Measurements from ENCODE around the gene STARD13. TPM values are rescaled to one million over a fixed set of nuclear protein-coding genes. Genes with fewer than 3 reads are reported as not detected.

STARD13 gene
- total RNA-seq, 1 experiment from 2014 or later = 4.1 TPM

GRCh38 chr13:33107361-33107760 lies 178.2 kb downstream of the STARD13 start:
- Histone ChIP-seq H3K4me1 (ENCODE audit: control insufficient read depth in 1 of 2, insufficient read depth in 2 of 2, low read length in 2 of 2) (peaks cover 0 to 13% of the 10 kb centered on the region in 2 experiments; a peak in 2 of 4 replicates), H3K9me2 (ENCODE audit: insufficient read depth) (no peaks in the 10 kb centered on the region), H3K36me3 (ENCODE audit: control insufficient read depth in 1 of 2, insufficient read depth in 2 of 2, low read length in 2 of 2) (no peaks in the 10 kb centered on the region), H4K20me1 (ENCODE audit: insufficient read depth) (no peaks in the 10 kb centered on the region), H3K27me3 (ENCODE audit: insufficient read depth, low read length) (no peaks in the 10 kb centered on the region), H3K27ac (ENCODE audit: low read depth, low read length) (no peak overlapping the region), H3K4me3 (replicated peaks in 1 of 2; ENCODE audit: low read depth in 1 of 2, low read length in 2 of 2) (no peak overlapping the region), H3K9me3 (ENCODE audit: control insufficient read depth in 1 of 2, insufficient read depth in 1 of 2, low read depth in 1 of 2, low read length in 2 of 2) (no peaks in the 10 kb centered on the region), H3K4me2 (ENCODE audit: low read length) (no peak overlapping the region), H3K79me2 (ENCODE audit: insufficient read depth, low read length) (no peaks in the 10 kb centered on the region), H3K9ac (ENCODE audit: low read length) (no peak overlapping the region), H2AFZ (ENCODE audit: low read depth, low read length, poor library complexity, severe bottlenecking) (no peak overlapping the region)
- ChIA-PET POLR2A (no interaction called here), CTCF (no interaction called here), RAD21 (ENCODE audit: low non-redundant PET in 1 of 2, low total read pairs in 2 of 2, uncharacterized antibody in 2 of 2, unreplicated experiment in 2 of 2) (no interaction called here)
- TF ChIP-seq POLR2AphosphoS5 (IDR thresholded peaks at IDR 0.05; ENCODE audit: low read depth, low read length) (no peak), FOSL1 (IDR thresholded peaks at IDR 0.05; ENCODE audit: low read depth) (no peak), ELF1 (IDR thresholded peaks at IDR 0.05; ENCODE audit: borderline replicate concordance, low read depth) (no peak), EZH2 (IDR thresholded peaks at IDR 0.05) (no peak), POLR2A (IDR thresholded peaks at IDR 0.05; ENCODE audit: borderline replicate concordance, extremely low read depth, insufficient read depth, insufficient read length) (no peak)
- ATAC-seq (no peak), DNase-seq (ENCODE audit: low read depth, low spot score) (no peak)
- intact Hi-C loops (cut with micrococcal nuclease) = no loop called here
- no TSS peak for BruUV-seq (replicated peaks)

GRCh38 chr13:33106656-33107360 lies 178.7 kb downstream of the STARD13 start:
- CTCF ChIA-PET = no interaction called here
- H3K4me2 ChIP-seq (ENCODE audit: low read length) = no peak overlapping the region
- no peaks in the 10 kb centered on the region for H3K9me3 ChIP-seq (ENCODE audit: control insufficient read depth in 1 of 2, insufficient read depth in 1 of 2, low read depth in 1 of 2, low read length in 2 of 2)
- H3K27me3 ChIP-seq (ENCODE audit: insufficient read depth, low read length) = no peaks in the 10 kb centered on the region
- intact Hi-C loops (cut with micrococcal nuclease) = no loop called here
- RAD21 ChIA-PET (ENCODE audit: low non-redundant PET in 1 of 2, low total read pairs in 2 of 2, uncharacterized antibody in 2 of 2, unreplicated experiment in 2 of 2) = no interaction called here
- no peak for ATAC-seq
- no peak overlapping the region for H3K27ac ChIP-seq (ENCODE audit: low read depth, low read length)
- H4K20me1 ChIP-seq (ENCODE audit: insufficient read depth) = no peaks in the 10 kb centered on the region
- H3K4me3 ChIP-seq (replicated peaks in 1 of 2; ENCODE audit: low read depth in 1 of 2, low read length in 2 of 2) = no peak overlapping the region
- TF ChIP-seq, protein P1, sequence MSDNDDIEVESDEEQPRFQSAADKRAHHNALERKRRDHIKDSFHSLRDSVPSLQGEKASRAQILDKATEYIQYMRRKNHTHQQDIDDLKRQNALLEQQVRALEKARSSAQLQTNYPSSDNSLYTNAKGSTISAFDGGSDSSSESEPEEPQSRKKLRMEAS (IDR thresholded peaks at IDR 0.05) = no peak
- TF ChIP-seq POLR2A (IDR thresholded peaks at IDR 0.05; ENCODE audit: borderline replicate concordance, extremely low read depth, insufficient read depth, insufficient read length) (no peak), CBX3 (IDR thresholded peaks at IDR 0.05; ENCODE audit: low read depth) (no peak), ZNF274 (IDR thresholded peaks at IDR 0.05; ENCODE audit: low read depth, low read length) (no peak), SRF (IDR thresholded peaks at IDR 0.05; ENCODE audit: low read depth) (no peak), ZFX (IDR thresholded peaks at IDR 0.05) (no peak), SIN3A (IDR thresholded peaks at IDR 0.05; ENCODE audit: low read depth) (no peak)
- DNase-seq (ENCODE audit: low read depth, low spot score) = no peak
- H3K9me2 ChIP-seq (ENCODE audit: insufficient read depth) = no peaks in the 10 kb centered on the region
- H2AFZ ChIP-seq (ENCODE audit: low read depth, low read length, poor library complexity, severe bottlenecking) = no peak overlapping the region
- peaks cover 0 to 9% of the 10 kb centered on the region in 2 experiments; a peak in 2 of 4 replicates for H3K4me1 ChIP-seq (ENCODE audit: control insufficient read depth in 1 of 2, insufficient read depth in 2 of 2, low read length in 2 of 2)
- BruUV-seq (replicated peaks) = no TSS peak
- POLR2A ChIA-PET = no interaction called here
- no peak overlapping the region for H3K9ac ChIP-seq (ENCODE audit: low read length)
- H3K36me3 ChIP-seq (ENCODE audit: control insufficient read depth in 1 of 2, insufficient read depth in 2 of 2, low read length in 2 of 2) = no peaks in the 10 kb centered on the region
- no peaks in the 10 kb centered on the region for H3K79me2 ChIP-seq (ENCODE audit: insufficient read depth, low read length)
